ENCODE results near the gene PRR16. TPM values are rescaled to one million over a fixed set of nuclear protein-coding genes. Genes with fewer than 3 reads are reported as not detected.
"Not testable (repeated sequence)": the region's sequence is repeated elsewhere in the genome, so short reads cannot be mapped to it uniquely, and the experiment has no call there.

Gene PRR16
- total RNA-seq, 1 experiment from 2014 or later = 0.42 TPM

GRCh38 chr5:120426633-120427275, 37.3 kb upstream of the PRR16 start:
- peak; percentile 66 for DNase-seq (ENCODE audit: low spot score)
- POLR2A ChIA-PET; H3K27me3 Mint-ChIP-seq (ENCODE audit: low read depth); ATAC-seq; CTCF ChIA-PET: not testable (repeated sequence)
- H3K27ac Mint-ChIP-seq = peak overlapping the region; percentile 63
- peak; percentile 23; the same call in 1 of the 2 replicates for TF ChIP-seq FOXP1 (CRISPR knock-in tag; IDR thresholded peaks at IDR 0.05; ENCODE audit: borderline replicate concordance)
- TF ChIP-seq ZNF281 (CRISPR knock-in tag; IDR thresholded peaks at IDR 0.05) = peak; percentile 63; the same call in 1 of the 2 replicates
- TF ChIP-seq FOXK1 (CRISPR knock-in tag; IDR thresholded peaks at IDR 0.05) = peak; percentile 45; the same call in 1 of the 2 replicates
- H3K9me3 Mint-ChIP-seq = peaks cover 67% of the 10 kb centered on the region
- peaks cover 22% of the 10 kb centered on the region for H3K4me1 Mint-ChIP-seq
- H3K36me3 Mint-ChIP-seq = peaks cover 46% of the 10 kb centered on the region
- H3K4me3 Mint-ChIP-seq = peak overlapping the region; percentile 3; the same call in 1 of the 2 replicates

- no peak for ATAC-seq
- Mint-ChIP-seq H3K27me3 (ENCODE audit: low read depth) (no peaks in the 10 kb centered on the region; the same call in 1 of the 2 replicates), H3K9me3 (peaks cover 51% of the 10 kb centered on the region), H3K4me3 (no peak overlapping the region), H3K27ac (no peak overlapping the region), H3K4me1 (peaks cover 19% of the 10 kb centered on the region), H3K36me3 (peaks cover 37% of the 10 kb centered on the region)
- ChIA-PET POLR2A (no interaction called here), CTCF (no interaction called here)
- DNase-seq (ENCODE audit: low spot score) = no peak
- TF ChIP-seq ZNF317 (CRISPR knock-in tag; IDR thresholded peaks at IDR 0.05; ENCODE audit: borderline replicate concordance, low read depth) (peak; percentile 93), ZNF416 (CRISPR knock-in tag; IDR thresholded peaks at IDR 0.05) (no peak)
These were observed 33.5 kb upstream of the PRR16 start for GRCh38 chr5:120430572-120430971.

GRCh38 chr5:120432861-120433260, 31.2 kb upstream of the PRR16 start:
- Mint-ChIP-seq H3K4me1 (no peaks in the 10 kb centered on the region), H3K4me3 (no peak overlapping the region), H3K9me3 (peaks cover 36% of the 10 kb centered on the region), H3K27ac (no peak overlapping the region), H3K36me3 (peaks cover 23% of the 10 kb centered on the region), H3K27me3 (ENCODE audit: low read depth) (no peaks in the 10 kb centered on the region; the same call in 1 of the 2 replicates)
- ChIA-PET CTCF (no interaction called here), POLR2A (no interaction called here)
- no peak for TF ChIP-seq STAT6 (CRISPR knock-in tag; conservative IDR thresholded peaks at IDR 0.05; ENCODE audit: low read depth)
- TF ChIP-seq TCF7 (CRISPR knock-in tag; IDR thresholded peaks at IDR 0.05; ENCODE audit: low read depth) = no peak
- TF ChIP-seq ZNF396 (CRISPR knock-in tag; IDR thresholded peaks at IDR 0.05; ENCODE audit: borderline replicate concordance) = no peak
- TF ChIP-seq TEAD4 (CRISPR knock-in tag; IDR thresholded peaks at IDR 0.05) = no peak
- no peak for TF ChIP-seq MLX (CRISPR knock-in tag; IDR thresholded peaks at IDR 0.05)
- no peak for TF ChIP-seq EMX1 (CRISPR knock-in tag; IDR thresholded peaks at IDR 0.05)
- no peak for TF ChIP-seq FOXP4 (CRISPR knock-in tag; IDR thresholded peaks at IDR 0.05)
- TF ChIP-seq E2F1 (CRISPR knock-in tag; IDR thresholded peaks at IDR 0.05) = no peak
- no peak for TF ChIP-seq ZSCAN18 (CRISPR knock-in tag; IDR thresholded peaks at IDR 0.05)
- TF ChIP-seq SMAD3 (CRISPR knock-in tag; IDR thresholded peaks at IDR 0.05; ENCODE audit: borderline replicate concordance) = no peak
- TF ChIP-seq JAZF1 (CRISPR knock-in tag; IDR thresholded peaks at IDR 0.05) = no peak
- TF ChIP-seq ZNF232 (CRISPR knock-in tag; IDR thresholded peaks at IDR 0.05) = no peak
- ATAC-seq = no peak
- no peak for DNase-seq (ENCODE audit: low spot score)

Data from WTC11 (cell line).